Fibroblast of peridontal ligament (primary cell): ENCODE data around the gene AMDHD1.

Experiments used
- DNase-seq: peaks from one replicate; pipeline ENCODE4 v3.0.0-alpha.2; 2010; ENCODE audit errors: extremely low read depth

AMDHD1 gene

GRCh38 chr12:95995238-95996031 is 52.3 kb downstream of the AMDHD1 start:
- no peak for DNase-seq

DNA sequence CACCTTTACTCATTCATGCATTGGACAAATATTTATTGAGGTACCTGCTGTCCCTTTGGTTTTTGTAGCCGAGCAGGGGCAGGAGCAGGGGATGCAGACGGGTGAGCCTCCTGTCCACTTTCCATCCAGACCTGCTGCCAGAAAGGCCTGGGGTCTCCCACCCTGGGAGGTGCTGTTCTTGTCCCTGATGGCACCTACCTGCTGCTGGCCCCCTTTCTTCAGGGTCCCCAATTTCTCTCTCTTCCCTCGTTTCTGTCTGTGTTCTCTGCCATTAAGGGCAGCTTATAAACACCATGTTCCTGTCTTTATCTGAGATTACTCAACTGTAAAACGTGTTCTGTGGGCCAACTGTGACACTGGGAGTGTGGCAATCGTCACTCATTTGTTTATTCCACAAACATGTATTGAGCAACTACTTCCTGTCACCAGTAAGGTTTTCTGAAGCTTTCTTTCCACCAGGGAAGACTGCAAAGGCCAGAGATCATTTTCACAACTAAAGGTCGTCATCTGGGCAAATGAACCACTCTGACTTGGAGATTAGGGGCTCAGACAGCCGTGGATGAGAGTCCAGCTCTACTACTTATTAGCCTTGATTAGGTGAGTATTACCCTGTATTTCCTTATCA is 53.0 kb downstream of the AMDHD1 start, which contains the start of gene HAL:
Gene HAL (minus strand): TSS at position 311 of the 625 bp plus-strand sequence. CDS start 434 bp downstream, outside the sequence.
- no peak for DNase-seq

DNA sequence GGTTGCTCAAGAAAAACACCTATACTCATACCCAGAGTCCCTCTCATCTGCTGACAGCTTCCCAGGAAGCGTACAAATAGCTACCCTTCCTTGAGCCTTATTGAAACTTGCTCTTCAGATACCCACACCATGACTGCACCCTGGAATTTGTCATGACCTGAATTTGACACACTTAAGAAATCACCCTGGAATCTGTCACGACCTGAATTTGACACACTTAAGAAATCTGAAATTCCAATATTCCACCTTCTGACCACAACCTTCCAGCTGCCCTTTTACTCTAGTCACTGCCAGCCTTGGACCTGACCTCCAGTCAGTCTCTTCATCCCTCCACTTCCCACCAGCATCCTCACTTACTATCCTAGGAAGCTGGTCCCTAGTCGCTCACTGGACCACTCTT is 54.1 kb downstream of the AMDHD1 start:
- no peak for DNase-seq

DNA sequence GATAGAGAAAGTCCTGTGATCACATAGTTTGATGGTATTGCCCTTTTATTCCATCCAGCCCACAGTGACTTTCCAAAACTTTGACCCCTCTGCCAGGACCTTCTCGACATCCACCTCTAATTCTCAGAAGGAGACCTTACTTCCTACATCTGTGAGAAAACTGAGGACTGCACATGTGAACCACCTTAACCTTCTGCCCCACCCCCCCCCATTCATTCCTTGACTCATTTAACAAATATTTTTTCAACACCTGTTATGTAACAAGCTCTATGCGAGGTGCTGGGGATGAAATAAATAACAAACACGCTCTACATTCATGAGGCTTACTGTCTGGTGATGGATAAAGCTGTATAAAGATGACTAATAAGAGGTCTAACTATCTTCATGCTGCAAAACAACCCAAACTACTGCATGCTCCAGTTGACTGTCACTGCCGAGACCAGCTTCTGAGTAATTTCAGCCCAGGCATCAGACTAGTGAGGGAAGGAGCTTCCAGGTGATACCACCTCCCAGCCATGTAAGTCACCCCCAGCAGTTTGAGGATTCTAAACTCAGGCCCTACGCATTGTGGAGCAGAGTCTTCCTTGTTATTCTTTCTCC is 54.9 kb downstream of the AMDHD1 start:
- DNase-seq = no peak

DNA sequence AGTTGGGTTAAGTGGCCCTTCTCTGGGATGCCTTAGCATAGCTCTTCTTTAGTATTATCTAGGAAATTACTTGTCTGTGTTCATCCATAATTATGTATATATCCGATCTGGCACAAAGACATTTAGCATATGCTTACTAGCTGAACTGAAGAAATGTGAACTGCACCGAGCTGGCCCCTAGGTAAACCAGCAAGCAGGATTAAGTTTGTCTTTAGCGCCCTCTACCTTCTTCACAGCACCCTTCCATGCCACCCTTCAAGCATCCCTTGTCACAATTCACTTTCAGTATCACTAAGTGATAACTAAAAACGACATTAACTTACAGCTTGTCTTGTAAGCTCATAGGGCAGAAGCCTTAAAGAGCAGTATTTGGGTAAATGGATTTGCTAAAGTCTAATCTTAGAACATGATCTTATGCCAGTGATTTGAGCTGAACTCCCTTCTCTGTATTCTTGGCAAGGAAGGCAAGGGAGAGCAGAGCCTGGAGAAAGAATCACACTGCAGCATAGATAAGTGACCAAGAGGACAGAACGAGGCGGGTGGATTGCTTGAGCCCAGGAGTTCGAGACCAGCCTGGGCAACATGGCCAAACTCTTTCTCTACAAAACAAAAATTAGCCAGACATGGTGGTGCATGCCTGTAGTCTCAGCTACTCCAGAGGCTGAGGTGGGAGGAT is 55.6 kb downstream of the AMDHD1 start:
- peak; percentile 73 for DNase-seq

- no peak for DNase-seq
Measured at GRCh38 chr12:95999484-95999883, 56.4 kb downstream of the AMDHD1 start.

DNA sequence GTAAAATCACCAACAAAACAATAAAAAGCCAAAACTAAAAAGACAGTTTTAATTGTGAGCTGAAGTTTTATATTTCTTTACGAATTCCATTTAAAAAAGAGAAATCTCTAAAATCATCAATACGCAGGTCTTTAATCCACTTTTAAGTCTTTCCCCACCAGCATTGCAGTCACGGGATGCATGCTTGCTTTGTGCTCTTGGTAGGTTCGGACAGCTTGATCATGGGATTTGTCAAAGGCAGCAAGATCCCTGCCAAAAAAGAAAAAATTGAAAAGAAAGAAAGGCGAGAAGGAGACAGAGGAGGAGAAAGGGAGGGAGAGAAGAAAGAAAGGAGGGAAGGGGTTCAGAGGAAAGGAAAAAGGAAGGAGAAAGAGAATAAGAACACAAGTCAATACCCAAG is 57.7 kb downstream of the AMDHD1 start:
- DNase-seq = no peak

DNA sequence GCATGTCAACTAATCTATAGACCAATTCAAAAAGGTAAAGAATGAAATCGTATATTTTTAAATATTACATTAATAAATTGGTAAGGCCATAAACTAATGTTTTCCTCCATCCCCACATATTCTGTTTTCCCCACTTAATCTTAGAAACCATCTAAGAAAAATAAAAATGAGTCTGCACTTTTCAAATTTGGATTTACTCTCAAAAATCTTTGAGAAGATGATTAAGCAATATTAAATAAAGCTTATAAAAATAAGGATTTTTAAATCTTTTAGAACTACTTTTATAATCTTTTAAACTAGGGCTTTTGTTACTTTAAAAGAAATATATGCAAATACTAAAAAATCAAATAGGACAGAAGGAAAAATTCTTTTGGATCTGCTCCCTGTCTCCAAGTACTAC is 63.6 kb downstream of the AMDHD1 start:
- DNase-seq = no peak

GRCh38 chr12:96007729-96008128 is 64.6 kb downstream of the AMDHD1 start:
- no peak for DNase-seq

- peak; percentile 15 for DNase-seq
Measured at GRCh38 chr12:96014943-96015599, 71.9 kb downstream of the AMDHD1 start.

DNA sequence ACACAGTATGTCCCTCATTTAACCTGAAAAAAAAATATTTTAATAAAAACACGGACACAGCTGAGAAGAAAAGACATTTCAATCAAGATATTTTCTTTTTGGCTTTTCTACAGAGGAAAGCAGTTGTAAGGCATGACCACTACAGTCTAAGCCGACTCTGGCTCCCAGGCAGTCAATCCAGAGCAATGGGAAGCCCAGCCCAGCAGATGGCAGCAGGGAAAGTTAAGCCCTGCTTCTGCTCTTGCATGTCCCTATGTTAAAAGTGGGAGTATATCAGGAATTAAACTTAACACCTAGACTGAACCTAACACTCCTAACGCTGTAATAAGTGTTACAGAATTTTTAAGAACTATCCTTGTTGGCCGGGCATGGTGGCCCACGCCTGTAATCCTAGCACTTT is 72.5 kb downstream of the AMDHD1 start:
- peak; percentile 46 for DNase-seq
